Muscle layer of colon (tissue), 2 donors: ENCODE results near the gene ANO3.

Source experiments
- H3K27ac ChIP-seq: one replicate; pipeline ENCODE4 v1.7.0; 2013; ENCODE audit warnings: low read depth, mild to moderate bottlenecking, low read length, moderate library complexity
- H3K27me3 ChIP-seq, 2 donors: one replicate each; pipeline ENCODE4 v1.7.0; 2013; ENCODE audit warnings: low read length in 2 of 2, mild to moderate bottlenecking in 2 of 2; ENCODE audit not compliant: insufficient read depth in 2 of 2, control insufficient read depth in 1 of 2
- H3K36me3 ChIP-seq: one replicate; pipeline ENCODE4 v1.7.0; 2013; ENCODE audit warnings: mild to moderate bottlenecking, low read length; ENCODE audit not compliant: insufficient read depth
- H3K4me1 ChIP-seq: one replicate; pipeline ENCODE4 v1.7.0; 2013; ENCODE audit warnings: mild to moderate bottlenecking, low read length; ENCODE audit not compliant: insufficient read depth
- H3K4me3 ChIP-seq, 2 donors: one replicate each; pipeline ENCODE4 v1.7.0; 2013; ENCODE audit warnings: low read length in 2 of 2, low read depth in 1 of 2, mild to moderate bottlenecking in 1 of 2, moderate library complexity in 1 of 2
- H3K9ac ChIP-seq: one replicate; pipeline ENCODE4 v1.7.0; 2013; ENCODE audit warnings: low read length
- H3K9me3 ChIP-seq: one replicate; pipeline ENCODE4 v1.7.0; 2013; ENCODE audit warnings: mild to moderate bottlenecking, low read length
- donor health status: abdominal sarcoma.
- donor health status: Adenocarcinoma of cecum.

The ANO3 gene

DNA sequence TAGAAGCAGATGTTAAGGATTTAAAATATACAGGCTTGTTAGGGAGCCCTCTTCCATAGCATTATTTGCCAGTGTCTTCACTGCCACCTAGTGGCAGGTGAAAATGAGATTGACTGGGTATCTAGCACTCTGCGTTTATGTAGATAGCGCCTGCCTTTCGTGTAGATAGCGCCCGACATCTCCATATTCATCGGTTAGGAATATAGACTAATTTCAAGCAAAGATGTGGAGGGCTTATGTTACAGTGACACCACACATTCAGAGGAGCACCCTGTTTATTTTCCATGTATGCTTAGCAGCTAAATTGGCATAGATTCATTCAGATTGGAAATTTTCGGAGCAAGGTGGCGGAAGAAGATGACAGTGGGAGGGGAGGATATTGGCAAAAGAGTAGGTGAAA, 318.0 kb downstream of the ANO3 start:
- no peak overlapping the region for H3K4me3 ChIP-seq
- H3K27ac ChIP-seq = no peak overlapping the region
- peaks cover 4% of the 10 kb centered on the region for H3K4me1 ChIP-seq
- H3K9me3 ChIP-seq = no peaks in the 10 kb centered on the region
- no peaks in the 10 kb centered on the region for H3K36me3 ChIP-seq
- no peaks in the 10 kb centered on the region for H3K27me3 ChIP-seq
- H3K9ac ChIP-seq = no peak overlapping the region

DNA sequence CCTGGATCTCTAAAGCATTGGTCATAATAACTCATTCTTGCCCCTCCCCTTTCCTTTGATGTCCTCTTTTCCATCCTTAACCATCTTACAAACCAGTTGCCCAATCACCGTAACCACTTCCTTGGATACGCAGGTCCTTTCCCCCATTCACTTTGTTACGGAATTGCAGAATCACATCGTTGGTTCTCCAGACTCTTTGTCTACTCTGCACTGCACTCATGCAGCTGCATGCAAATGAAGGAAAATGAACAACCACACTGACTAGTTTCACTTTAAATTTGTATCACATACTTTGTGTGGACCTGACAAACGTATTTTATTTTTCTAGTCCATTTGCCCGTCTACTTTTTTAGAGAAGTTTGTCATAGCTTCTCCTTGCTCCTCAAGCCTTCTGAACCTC, 320.0 kb downstream of the ANO3 start:
- Histone ChIP-seq H3K9me3 (no peaks in the 10 kb centered on the region), H3K27me3 (no peaks in the 10 kb centered on the region), H3K9ac (no peak overlapping the region), H3K4me3 (no peak overlapping the region), H3K36me3 (no peaks in the 10 kb centered on the region), H3K4me1 (peaks cover 4% of the 10 kb centered on the region), H3K27ac (no peak overlapping the region)

DNA sequence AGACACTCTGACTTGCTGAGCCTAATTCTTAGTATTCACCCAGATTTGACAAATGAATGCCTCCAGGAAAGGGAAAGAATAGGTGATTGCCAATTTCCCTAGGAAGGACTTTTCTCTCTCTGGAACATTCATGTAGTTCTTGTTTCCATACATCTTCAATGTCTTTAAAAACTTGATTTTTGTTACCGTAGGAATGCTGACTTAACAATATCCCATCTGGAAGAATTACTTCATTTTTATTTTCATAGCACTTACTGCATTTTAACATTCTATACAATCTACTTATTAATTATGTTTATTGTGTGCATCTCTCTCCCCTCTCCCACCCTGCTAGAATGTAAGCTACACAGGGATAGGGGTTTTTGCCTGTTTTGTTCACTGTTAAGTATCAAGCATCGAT, 323.4 kb downstream of the ANO3 start:
- no peaks in the 10 kb centered on the region for H3K36me3 ChIP-seq
- H3K9me3 ChIP-seq = no peaks in the 10 kb centered on the region
- no peaks in the 10 kb centered on the region for H3K4me1 ChIP-seq
- H3K27ac ChIP-seq = no peak overlapping the region
- H3K9ac ChIP-seq = no peak overlapping the region
- no peak overlapping the region for H3K4me3 ChIP-seq
- H3K27me3 ChIP-seq = no peaks in the 10 kb centered on the region

DNA sequence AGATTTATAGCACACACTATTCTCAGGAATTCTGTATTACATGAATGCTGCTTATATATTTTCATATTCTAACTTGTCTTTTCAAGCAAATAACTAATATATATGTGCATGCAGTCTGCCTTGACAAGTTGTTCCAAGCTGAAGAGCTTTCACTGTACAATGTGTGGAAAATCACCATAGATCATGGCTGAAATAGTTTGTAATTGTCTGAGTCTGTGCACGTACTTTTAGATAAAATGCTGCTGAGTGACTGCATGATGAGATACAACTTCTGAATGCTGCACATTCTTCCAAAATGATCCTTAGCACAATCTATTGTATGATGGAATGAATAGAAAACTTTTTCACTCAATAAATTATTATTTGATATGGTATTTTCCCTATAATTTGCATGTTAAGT, 331.0 kb downstream of the ANO3 start:
- no peaks in the 10 kb centered on the region for H3K36me3 ChIP-seq
- no peak overlapping the region for H3K27ac ChIP-seq
- no peaks in the 10 kb centered on the region for H3K9me3 ChIP-seq
- H3K9ac ChIP-seq = no peak overlapping the region
- no peak overlapping the region for H3K4me3 ChIP-seq
- H3K4me1 ChIP-seq = no peaks in the 10 kb centered on the region
- no peaks in the 10 kb centered on the region for H3K27me3 ChIP-seq

DNA sequence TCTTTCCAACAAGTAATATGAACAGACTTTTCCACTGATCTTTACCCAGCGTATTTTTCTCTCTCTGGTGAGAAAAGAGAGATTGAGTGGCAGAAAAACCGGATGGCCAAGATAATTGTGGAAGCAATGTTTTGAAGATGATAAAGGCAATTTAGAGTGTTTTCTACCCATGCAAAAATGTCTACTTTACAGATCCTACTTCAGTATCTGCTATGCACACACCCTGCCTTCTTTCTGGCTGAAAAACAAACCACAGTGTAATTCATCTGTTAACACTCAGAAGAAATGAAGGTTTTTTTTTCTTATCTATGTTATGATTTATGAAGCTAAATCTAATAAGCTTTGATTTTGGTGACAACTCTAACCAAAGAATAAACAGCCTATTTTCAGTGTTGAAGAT, 333.1 kb downstream of the ANO3 start:
- no peak overlapping the region for H3K9ac ChIP-seq
- H3K27me3 ChIP-seq = no peaks in the 10 kb centered on the region
- no peaks in the 10 kb centered on the region for H3K36me3 ChIP-seq
- H3K9me3 ChIP-seq = no peaks in the 10 kb centered on the region
- H3K4me3 ChIP-seq = no peak overlapping the region
- H3K27ac ChIP-seq = no peak overlapping the region
- no peaks in the 10 kb centered on the region for H3K4me1 ChIP-seq

DNA sequence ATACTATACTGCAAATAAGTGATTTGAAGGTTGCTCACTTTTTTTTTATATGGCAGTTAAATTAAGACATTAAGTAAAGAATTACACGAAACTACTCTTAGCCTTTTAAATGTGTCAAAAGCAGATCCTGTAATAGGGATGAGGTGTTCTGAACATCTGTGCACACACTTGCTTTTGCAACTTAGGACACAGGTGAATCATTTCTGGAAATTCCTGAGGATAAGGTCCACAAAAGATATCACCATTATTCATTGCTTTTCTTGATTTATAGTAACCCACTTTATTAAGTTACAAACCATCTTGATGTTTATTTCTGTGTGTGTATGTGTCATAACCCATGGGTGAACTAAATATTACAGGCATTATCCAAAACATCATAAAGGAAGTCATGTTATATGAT, 334.0 kb downstream of the ANO3 start:
- Histone ChIP-seq H3K27ac (no peak overlapping the region), H3K9ac (no peak overlapping the region), H3K4me1 (no peaks in the 10 kb centered on the region), H3K4me3 (no peak overlapping the region), H3K36me3 (no peaks in the 10 kb centered on the region), H3K27me3 (no peaks in the 10 kb centered on the region), H3K9me3 (no peaks in the 10 kb centered on the region)

DNA sequence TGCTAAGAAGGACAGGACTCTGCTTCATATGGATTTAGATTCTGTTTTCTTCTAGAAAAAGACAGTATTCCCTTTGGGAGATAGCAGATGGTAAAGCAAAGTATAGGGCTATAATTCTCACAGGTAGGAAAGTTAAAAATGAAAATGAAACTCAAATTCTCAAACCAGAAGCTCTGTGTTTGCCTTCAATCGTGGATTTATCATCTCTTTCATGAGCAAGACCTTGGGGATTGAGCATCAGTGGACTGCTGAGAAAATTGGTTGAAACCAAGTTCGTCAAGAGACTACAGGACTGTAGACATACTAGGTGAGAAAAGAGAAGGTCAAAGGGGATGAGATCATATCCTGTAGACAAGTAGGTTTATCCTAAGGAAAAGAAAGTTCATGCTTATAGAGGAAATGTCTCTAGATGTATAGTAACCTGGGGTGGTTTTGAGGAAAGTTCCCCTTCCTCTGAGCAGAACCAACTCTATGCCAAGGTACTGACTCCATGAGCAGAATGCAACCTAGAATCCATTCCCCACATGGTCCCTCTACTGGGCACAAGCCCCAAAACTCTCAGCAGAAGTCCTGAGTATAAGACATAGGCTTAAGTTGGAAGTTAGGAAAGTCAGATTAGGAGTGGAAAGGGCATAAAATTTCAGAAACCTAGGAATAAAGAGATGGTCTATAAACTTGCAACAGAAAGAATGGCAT, 343.5 kb downstream of the ANO3 start:
- H3K9me3 ChIP-seq = no peaks in the 10 kb centered on the region
- H3K4me3 ChIP-seq = no peak overlapping the region
- no peaks in the 10 kb centered on the region for H3K4me1 ChIP-seq
- H3K9ac ChIP-seq = no peak overlapping the region
- no peaks in the 10 kb centered on the region for H3K36me3 ChIP-seq
- H3K27ac ChIP-seq = no peak overlapping the region
- H3K27me3 ChIP-seq = no peaks in the 10 kb centered on the region

DNA sequence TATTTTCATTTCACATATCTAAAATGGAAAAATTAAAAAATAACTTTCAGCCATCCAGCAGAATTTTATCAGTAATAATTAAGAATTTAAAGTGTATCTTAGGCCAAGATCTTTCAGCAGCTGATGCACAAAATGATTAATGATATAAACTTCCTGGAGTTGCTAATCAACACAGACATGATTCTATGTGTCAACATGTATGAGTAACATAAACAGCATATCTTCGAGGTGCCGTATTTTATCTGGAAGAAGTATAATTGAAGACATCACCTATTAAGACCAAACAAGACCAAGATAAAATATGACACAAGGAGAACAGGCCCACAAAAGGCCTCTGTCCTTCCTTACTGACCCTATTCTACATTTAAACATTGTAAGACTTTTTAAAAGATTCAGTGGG, 344.7 kb downstream of the ANO3 start:
- H3K27ac ChIP-seq = no peak overlapping the region
- H3K4me3 ChIP-seq = no peak overlapping the region
- H3K9me3 ChIP-seq = no peaks in the 10 kb centered on the region
- no peaks in the 10 kb centered on the region for H3K27me3 ChIP-seq
- no peaks in the 10 kb centered on the region for H3K36me3 ChIP-seq
- no peaks in the 10 kb centered on the region for H3K4me1 ChIP-seq
- H3K9ac ChIP-seq = no peak overlapping the region

DNA sequence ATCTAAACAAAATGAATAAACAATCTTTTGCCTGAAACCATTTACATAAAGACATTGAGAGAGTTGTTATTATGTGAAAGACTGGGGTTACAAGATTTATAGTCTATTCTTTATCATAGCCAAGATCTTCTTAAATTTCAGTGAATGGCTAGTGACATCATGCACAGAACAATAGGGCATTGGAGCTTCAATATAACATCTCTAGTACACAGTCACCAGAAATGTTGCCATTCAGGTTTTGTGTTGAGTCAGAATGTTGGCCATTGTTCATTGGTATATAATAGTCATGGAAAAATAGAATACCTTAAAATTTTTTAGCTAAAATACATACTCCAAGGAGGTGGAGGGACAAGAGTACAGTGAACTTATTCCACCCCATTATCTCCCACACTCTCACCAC, 345.6 kb downstream of the ANO3 start:
- Histone ChIP-seq H3K27ac (no peak overlapping the region), H3K4me1 (no peaks in the 10 kb centered on the region), H3K9me3 (no peaks in the 10 kb centered on the region), H3K36me3 (no peaks in the 10 kb centered on the region), H3K27me3 (no peaks in the 10 kb centered on the region), H3K4me3 (no peak overlapping the region), H3K9ac (no peak overlapping the region)

DNA sequence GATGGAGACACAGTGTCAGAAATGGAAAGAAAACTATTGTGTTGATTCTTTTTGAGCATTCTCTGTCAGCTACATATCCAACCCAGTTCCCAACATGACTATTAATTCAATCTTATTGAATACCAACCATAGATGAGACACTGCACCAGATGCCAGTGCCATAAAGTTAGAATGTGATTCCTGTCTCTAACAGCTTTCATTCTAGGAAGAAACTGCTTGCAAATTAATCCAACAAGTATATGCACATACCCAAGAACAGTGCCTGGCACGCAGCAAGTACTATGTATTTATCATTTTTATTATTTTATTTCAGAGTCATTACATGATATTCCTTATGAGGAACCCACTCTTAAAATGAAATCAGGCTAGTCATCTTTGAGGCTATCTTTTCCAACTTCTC, 355.4 kb downstream of the ANO3 start:
- H3K27me3 ChIP-seq = no peaks in the 10 kb centered on the region
- no peak overlapping the region for H3K27ac ChIP-seq
- no peak overlapping the region for H3K9ac ChIP-seq
- H3K4me1 ChIP-seq = no peaks in the 10 kb centered on the region
- H3K4me3 ChIP-seq = no peak overlapping the region
- H3K9me3 ChIP-seq = no peaks in the 10 kb centered on the region
- H3K36me3 ChIP-seq = no peaks in the 10 kb centered on the region

DNA sequence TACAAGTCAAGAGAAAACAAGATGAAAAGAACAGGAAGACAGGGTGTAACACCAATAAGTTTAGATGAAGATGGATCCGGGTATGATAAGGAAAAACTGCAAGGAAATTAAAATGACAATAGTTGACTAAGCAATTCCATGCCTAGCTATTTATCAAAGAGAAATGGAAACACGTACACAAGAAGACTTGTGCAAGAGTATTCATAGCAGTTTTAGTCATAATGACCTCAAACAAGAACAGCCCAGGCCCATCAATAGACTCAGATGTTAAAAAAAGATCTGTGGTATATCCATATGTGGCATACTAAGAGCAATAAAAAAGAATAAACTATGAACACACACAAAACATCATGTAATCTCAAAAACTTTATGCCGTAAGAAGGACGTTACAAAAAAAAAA, 356.8 kb downstream of the ANO3 start:
- Histone ChIP-seq H3K9ac (no peak overlapping the region), H3K9me3 (no peaks in the 10 kb centered on the region), H3K27me3 (no peaks in the 10 kb centered on the region), H3K27ac (no peak overlapping the region), H3K4me3 (no peak overlapping the region), H3K4me1 (no peaks in the 10 kb centered on the region), H3K36me3 (no peaks in the 10 kb centered on the region)

DNA sequence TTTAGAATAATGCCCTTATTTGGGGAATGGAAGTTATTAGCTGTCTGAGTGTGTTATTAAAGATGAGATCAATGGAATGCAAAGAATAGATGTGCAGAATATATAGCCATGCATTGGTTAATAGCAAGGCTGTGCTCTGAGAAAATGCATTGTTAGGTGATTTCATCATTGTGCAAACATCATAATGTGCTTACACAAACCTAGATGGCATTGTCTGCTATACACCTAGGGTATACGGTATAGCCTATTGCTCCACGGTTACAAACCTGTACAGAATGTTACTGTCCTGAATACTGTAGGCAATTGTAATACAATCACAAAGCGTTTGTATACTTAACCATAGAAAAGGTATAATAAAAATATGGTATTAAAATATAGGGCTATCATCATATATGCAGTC, 364.4 kb downstream of the ANO3 start:
- Histone ChIP-seq H3K9me3 (no peaks in the 10 kb centered on the region), H3K27ac (no peak overlapping the region), H3K36me3 (no peaks in the 10 kb centered on the region), H3K4me3 (no peak overlapping the region), H3K4me1 (no peaks in the 10 kb centered on the region), H3K9ac (no peak overlapping the region), H3K27me3 (no peaks in the 10 kb centered on the region)
